GM12892 (cell line): Measurements from ENCODE around the gene ZFHX2.

Experiments
- POLR2A ChIP-seq: IDR thresholded peaks from 2 replicates; pipeline ENCODE4 v1.6.1; 2011; ENCODE audit warnings: low read depth, low read length, control low read depth
- TAF1 ChIP-seq: IDR thresholded peaks from 2 replicates; pipeline ENCODE4 v1.6.1; 2011; ENCODE audit warnings: low read depth, mild to moderate bottlenecking, control low read depth, low read length, borderline replicate concordance

GRCh38 chr14:23542261-23542660, 9.3 kb downstream of the ZFHX2 start:
- TF ChIP-seq POLR2A, result no peak
- TF ChIP-seq TAF1, result no peak
